ENCODE measurements around the gene TRIM41. TPM values are rescaled to one million over a fixed set of nuclear protein-coding genes. Genes with fewer than 3 reads are reported as not detected.

Gene TRIM41
- total and polyA plus RNA-seq, 2 of the 13 experiments (the other 11 are each of a cell fraction or from before 2014, with no cell fraction given): 10.2 to 16.7 TPM

- TF ChIP-seq ZNF609 (CRISPR knock-in tag; IDR thresholded peaks at IDR 0.05; ENCODE audit: borderline replicate concordance): no peak
- TF ChIP-seq MTF2 (CRISPR knock-in tag; IDR thresholded peaks at IDR 0.05; ENCODE audit: borderline replicate concordance): no peak
- no peak for TF ChIP-seq NR1H2 (CRISPR knock-in tag; IDR thresholded peaks at IDR 0.05; ENCODE audit: borderline replicate concordance, low read depth)
- TF ChIP-seq ZNF605 (CRISPR knock-in tag; IDR thresholded peaks at IDR 0.05): 0 out of 2 replicates have a peak, but pooled peaks have one; percentile 46
- TF ChIP-seq PAWR (CRISPR knock-in tag; IDR thresholded peaks at IDR 0.05; ENCODE audit: borderline replicate concordance): no peak
- TF ChIP-seq FOSL2 (CRISPR knock-in tag; IDR thresholded peaks at IDR 0.05): peak; percentile 21; the same call in 1 of the 2 replicates
- no peak for TF ChIP-seq EEA1 (CRISPR knock-in tag; IDR thresholded peaks at IDR 0.05; ENCODE audit: borderline replicate concordance)
- TF ChIP-seq ZNF451 (CRISPR knock-in tag; IDR thresholded peaks at IDR 0.05): no peak
- TF ChIP-seq ZNF501 (CRISPR knock-in tag; IDR thresholded peaks at IDR 0.05): no peak
- TF ChIP-seq ATF1 (CRISPR knock-in tag; IDR thresholded peaks at IDR 0.05): peak; percentile 18; the same call in 1 of the 2 replicates
- no peak for TF ChIP-seq LRRFIP1 (CRISPR knock-in tag; conservative IDR thresholded peaks at IDR 0.05)
- no peak for TF ChIP-seq ARNTL (CRISPR knock-in tag; IDR thresholded peaks at IDR 0.05)
- peak; percentile 95 for TF ChIP-seq RBM22 (optimal IDR thresholded peaks at IDR 0.05; ENCODE audit: low read length)
- 0 out of 2 replicates have a peak, but pooled peaks have one; percentile 4 for TF ChIP-seq RXRA (CRISPR knock-in tag; IDR thresholded peaks at IDR 0.05)
- peak; percentile 29; the same call in 1 of the 2 replicates for TF ChIP-seq ZNF367 (CRISPR knock-in tag; IDR thresholded peaks at IDR 0.05; ENCODE audit: borderline replicate concordance)
- no peak for TF ChIP-seq ZNF782 (CRISPR knock-in tag; IDR thresholded peaks at IDR 0.05; ENCODE audit: borderline replicate concordance)
- TF ChIP-seq ZBTB43 (CRISPR knock-in tag; conservative IDR thresholded peaks at IDR 0.05): 0 out of 2 replicates have a peak, but pooled peaks have one; percentile 10
Observed at GRCh38 chr5:181207214-181207959, 15.7 kb upstream of the TRIM41 start (continued).
